ENCODE measurements around the gene IRF7. TPM values are rescaled to one million over a fixed set of nuclear protein-coding genes. Genes with fewer than 3 reads are reported as not detected.

Gene IRF7
- total and polyA plus RNA-seq, 2 of the 4 experiments (the other 2 are of a cell fraction), result 1.6 to 4.5 TPM

GRCh38 chr11:575996-576768 is 39.6 kb downstream of the IRF7 start, which contains the start of gene PHRF1:
Gene PHRF1 (plus strand): TSS chr11:576470. CDS start chr11:581513, 5,043 bp downstream.
- no peaks in the 10 kb centered on the region for H3K9me3 ChIP-seq (ENCODE audit: control insufficient read depth, insufficient read depth, low read length)
- peak within 1 kb of the TSS; percentile 99 for H2BK15ac ChIP-seq (ENCODE audit: low read depth, low read length)
- H4K20me1 ChIP-seq (ENCODE audit: insufficient read depth, low read length), result peaks cover 49% of the 10 kb centered on the region
- peak within 1 kb of the TSS; percentile 97 for H3K9ac ChIP-seq (ENCODE audit: low read depth, low read length)
- peak within 1 kb of the TSS; percentile 99 for H3K56ac ChIP-seq (ENCODE audit: extremely low read depth, insufficient read depth, low read length)
- H4K8ac ChIP-seq (ENCODE audit: low read depth in 2 of 2, low read length in 2 of 2), result peak within 1 kb of the TSS; percentile 88 to 100
- H2BK20ac ChIP-seq (ENCODE audit: low read depth, low read length), result peak within 1 kb of the TSS; percentile 95
- H3K27ac ChIP-seq (ENCODE audit: insufficient read depth, low read length), result peak within 1 kb of the TSS; percentile 95
- peak within 1 kb of the TSS; percentile 98 for H3K4ac ChIP-seq (ENCODE audit: low read depth, low read length)
- peaks cover 3% of the 10 kb centered on the region; the same call in 1 of the 2 replicates for H3K36me3 ChIP-seq (ENCODE audit: control insufficient read depth, insufficient read depth, low read length)
- peak within 1 kb of the TSS; percentile 99 for H3K14ac ChIP-seq (replicated peaks; ENCODE audit: low read depth, low read length)
- H2BK120ac ChIP-seq (ENCODE audit: low read depth, low read length), result peak within 1 kb of the TSS; percentile 99
- peak; percentile 92 for DNase-seq
- H3K4me2 ChIP-seq (ENCODE audit: low read depth, low read length), result peak within 1 kb of the TSS; percentile 95
- peak within 1 kb of the TSS; percentile 94 for H2AK5ac ChIP-seq (ENCODE audit: low read depth, low read length)
- peaks cover 17% of the 10 kb centered on the region for H3K9me1 ChIP-seq (ENCODE audit: insufficient read depth, low read length)
- dilution Hi-C loops (cut with HindIII; ENCODE audit: low sequenced_read_pairs, unreplicated experiment), result no loop called here
- H3K4me3 ChIP-seq (ENCODE audit: insufficient read depth, low read depth, low read length), result peak within 1 kb of the TSS; percentile 96
- peak within 1 kb of the TSS; percentile 88 for H3K18ac ChIP-seq (ENCODE audit: low read depth, low read length)
- peak within 1 kb of the TSS; percentile 97 for H2AK9ac ChIP-seq (replicated peaks; ENCODE audit: low read depth, low read length, poor library complexity)
- ChIA-PET POLR2A (ENCODE audit: unreplicated experiment) (no interaction called here), CTCF (no interaction called here)
- H2AFZ ChIP-seq (replicated peaks; ENCODE audit: low read length, poor library complexity), result peak within 1 kb of the TSS; percentile 100
- peak within 1 kb of the TSS; percentile 91 for H4K5ac ChIP-seq (ENCODE audit: low read depth, low read length)
- BruUV-seq (replicated peaks), result no TSS peak
- peaks cover 2 to 32% of the 10 kb centered on the region in 2 experiments; a peak in 3 of 4 replicates for H3K79me1 ChIP-seq (ENCODE audit: low read depth in 1 of 2, low read length in 2 of 2)
- no peaks in the 10 kb centered on the region; the same call in 1 of the 2 replicates for H3K27me3 ChIP-seq (ENCODE audit: control insufficient read depth, insufficient read depth, low read length)
- H2BK5ac ChIP-seq (ENCODE audit: low read depth, low read length, poor library complexity, severe bottlenecking), result peak within 1 kb of the TSS; percentile 99
- intact Hi-C loops (cut with micrococcal nuclease), result no loop called here
- peaks cover 16% of the 10 kb centered on the region for H3K4me1 ChIP-seq (ENCODE audit: control insufficient read depth, insufficient read depth, low read length)
- ATAC-seq (ENCODE audit: low read depth), result peak; percentile 93
- WGBS, 2 experiments (ENCODE audit: extremely low coverage in 2 of 2, insufficient read length in 1 of 2), result 0% methylated on average over 31 of the region's 99 CpGs; no CpG with 5 or more reads in 1 of the 2 experiments
- in situ Hi-C loops (cut with MboI; ENCODE audit: low sequenced_read_pairs), result no loop called here
- H3K23ac ChIP-seq (ENCODE audit: low read depth, low read length), result peak within 1 kb of the TSS; percentile 97
- TF ChIP-seq MXI1 (IDR thresholded peaks at IDR 0.05; ENCODE audit: borderline replicate concordance, low read depth, low read length) (peak; percentile 36; the same call in 1 of the 2 replicates), BHLHE40 (IDR thresholded peaks at IDR 0.05; ENCODE audit: low read depth, low read length) (peak; percentile 99), CHD1 (IDR thresholded peaks at IDR 0.05; ENCODE audit: low read depth, low read length) (peak; percentile 98; the same call in 1 of the 2 replicates), MAZ (IDR thresholded peaks at IDR 0.05; ENCODE audit: borderline replicate concordance, low read depth, low read length) (peak; percentile 49; the same call in 1 of the 2 replicates), POLR2A (IDR thresholded peaks at IDR 0.05; ENCODE audit: low read depth, low read length) (peak; percentile 87), CEBPB (IDR thresholded peaks at IDR 0.05; ENCODE audit: low read depth, low read length) (no peak)
- H4K91ac ChIP-seq (ENCODE audit: insufficient read depth, low read depth, low read length), result peak within 1 kb of the TSS; percentile 99
